H1 (cell line): ENCODE measurements around the gene ABHD8. TPM values are rescaled to one million over a fixed set of nuclear protein-coding genes. Genes with fewer than 3 reads are reported as not detected.

Experiments used
- CHD2 ChIP-seq: IDR thresholded peaks from 2 replicates; pipeline ENCODE4 v1.6.1; 2012; ENCODE audit warnings: low read length, improper control_type of control experiment
- EGR1 ChIP-seq: IDR thresholded peaks from 2 replicates; pipeline ENCODE4 v1.6.1; 2011; ENCODE audit warnings: low read depth, low read length, borderline replicate concordance
- GABPA ChIP-seq: IDR thresholded peaks from 2 replicates; pipeline ENCODE4 v1.6.1; 2011; ENCODE audit warnings: mild to moderate bottlenecking, low read length, moderate library complexity, borderline replicate concordance; ENCODE audit not compliant: insufficient read depth
- KDM5A ChIP-seq: fragments of 200-600 bp; IDR thresholded peaks from 2 replicates; pipeline ENCODE4 v1.7.1; 2012; ENCODE audit warnings: mild to moderate bottlenecking, low read length, inconsistent platforms, mixed read lengths
- POLR2AphosphoS5 ChIP-seq: IDR thresholded peaks from 2 replicates; pipeline ENCODE4 v1.6.1; 2011; ENCODE audit warnings: low read depth, low read length
- RXRA ChIP-seq: IDR thresholded peaks from 2 replicates; pipeline ENCODE4 v1.6.1; 2011; ENCODE audit warnings: low read depth, mild to moderate bottlenecking, low read length, moderate library complexity; ENCODE audit not compliant: insufficient read depth
- SAP30 ChIP-seq: fragments of 300-600 bp; sonication (generic); IDR thresholded peaks from 2 replicates; pipeline ENCODE4 v1.7.1; 2012; ENCODE audit warnings: low read length, moderate library complexity, mild to moderate bottlenecking, inconsistent platforms; ENCODE audit not compliant: insufficient read depth, insufficient replicate concordance
- SRF ChIP-seq: IDR thresholded peaks from 2 replicates; pipeline ENCODE4 v1.6.1; 2011; ENCODE audit warnings: mild to moderate bottlenecking, low read depth, low read length, moderate library complexity
- SUZ12 ChIP-seq: fragments of 200-600 bp; sonication (generic); IDR thresholded peaks from 2 replicates; pipeline ENCODE4 v1.6.1; 2012; ENCODE audit warnings: mild to moderate bottlenecking, inconsistent platforms, low read length, moderate library complexity, mixed read lengths
- polyA plus RNA-seq, 7 experiments: library from polyadenylated mRNA; depleted of rRNA in 3 of 7; stranded (reverse) in 5 of 7; unstranded in 2 of 7; fragments of >200 nt in 5 of 7; fragments of 200-250 nt in 2 of 7; gene quantifications; 1 replicate in 5 of 7; 2 replicates in 1 of 7; 4 replicates in 1 of 7; pipeline versions ENCODE4 v1.2.1 to v1.2.3, GENCODE V29; 2011 to 2013; ENCODE audit warnings: missing spikeins in 2 of 7, mixed read lengths in 2 of 7
- total RNA-seq: library from RNA; stranded (reverse); fragmentation: NEBNext Ultra II Directional; extraction: Animal tissue kit (Norgen Biotek cat#: 25700); gene quantifications from 2 replicates; pipeline ENCODE4 v1.2.1, GENCODE V29; 2021
- TF ChIP-seq, protein P1 (sequence below): fragments of 300-600 bp; sonication (generic); IDR thresholded peaks from 2 replicates; pipeline ENCODE4 v1.7.1; 2012; ENCODE audit warnings: low read length, moderate library complexity, mild to moderate bottlenecking, inconsistent platforms; ENCODE audit not compliant: insufficient replicate concordance

Gene ABHD8
- total and polyA plus RNA-seq, 2 of the 8 experiments (the other 6 are each of a cell fraction or from before 2014, with no cell fraction given), result 11.3 to 18.7 TPM

DNA sequence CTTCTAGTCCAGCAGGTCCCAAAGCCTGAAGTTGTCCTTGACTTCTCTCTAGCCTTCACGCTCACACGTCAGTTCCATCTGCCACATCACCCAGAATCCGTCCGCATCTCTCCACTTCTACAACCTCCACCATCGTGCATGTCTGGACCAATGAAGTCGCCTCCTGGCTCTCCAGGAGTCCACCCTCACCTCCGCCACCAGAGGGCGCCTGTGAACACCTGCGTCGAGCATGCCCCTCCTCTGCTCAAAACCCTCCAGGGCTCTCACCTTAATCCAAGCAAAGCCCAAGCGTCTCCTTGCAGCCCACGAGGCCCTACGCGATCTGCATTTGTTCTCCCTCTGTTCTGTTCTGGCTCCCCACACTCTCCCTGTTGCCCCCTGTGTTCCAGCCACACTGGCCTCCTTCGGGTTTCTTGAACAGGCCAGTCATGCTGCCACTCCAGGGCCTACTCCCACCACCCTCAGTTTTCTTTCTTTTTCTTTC, 42.3 kb downstream of the ABHD8 start (continued):
- TF ChIP-seq KDM5A (no peak), EGR1 (no peak), SRF (no peak), POLR2AphosphoS5 (peak; percentile 46; the same call in 1 of the 2 replicates), CHD2 (no peak), SUZ12 (no peak), RXRA (no peak), GABPA (no peak), SAP30 (no peak)
- TF ChIP-seq, protein P1, sequence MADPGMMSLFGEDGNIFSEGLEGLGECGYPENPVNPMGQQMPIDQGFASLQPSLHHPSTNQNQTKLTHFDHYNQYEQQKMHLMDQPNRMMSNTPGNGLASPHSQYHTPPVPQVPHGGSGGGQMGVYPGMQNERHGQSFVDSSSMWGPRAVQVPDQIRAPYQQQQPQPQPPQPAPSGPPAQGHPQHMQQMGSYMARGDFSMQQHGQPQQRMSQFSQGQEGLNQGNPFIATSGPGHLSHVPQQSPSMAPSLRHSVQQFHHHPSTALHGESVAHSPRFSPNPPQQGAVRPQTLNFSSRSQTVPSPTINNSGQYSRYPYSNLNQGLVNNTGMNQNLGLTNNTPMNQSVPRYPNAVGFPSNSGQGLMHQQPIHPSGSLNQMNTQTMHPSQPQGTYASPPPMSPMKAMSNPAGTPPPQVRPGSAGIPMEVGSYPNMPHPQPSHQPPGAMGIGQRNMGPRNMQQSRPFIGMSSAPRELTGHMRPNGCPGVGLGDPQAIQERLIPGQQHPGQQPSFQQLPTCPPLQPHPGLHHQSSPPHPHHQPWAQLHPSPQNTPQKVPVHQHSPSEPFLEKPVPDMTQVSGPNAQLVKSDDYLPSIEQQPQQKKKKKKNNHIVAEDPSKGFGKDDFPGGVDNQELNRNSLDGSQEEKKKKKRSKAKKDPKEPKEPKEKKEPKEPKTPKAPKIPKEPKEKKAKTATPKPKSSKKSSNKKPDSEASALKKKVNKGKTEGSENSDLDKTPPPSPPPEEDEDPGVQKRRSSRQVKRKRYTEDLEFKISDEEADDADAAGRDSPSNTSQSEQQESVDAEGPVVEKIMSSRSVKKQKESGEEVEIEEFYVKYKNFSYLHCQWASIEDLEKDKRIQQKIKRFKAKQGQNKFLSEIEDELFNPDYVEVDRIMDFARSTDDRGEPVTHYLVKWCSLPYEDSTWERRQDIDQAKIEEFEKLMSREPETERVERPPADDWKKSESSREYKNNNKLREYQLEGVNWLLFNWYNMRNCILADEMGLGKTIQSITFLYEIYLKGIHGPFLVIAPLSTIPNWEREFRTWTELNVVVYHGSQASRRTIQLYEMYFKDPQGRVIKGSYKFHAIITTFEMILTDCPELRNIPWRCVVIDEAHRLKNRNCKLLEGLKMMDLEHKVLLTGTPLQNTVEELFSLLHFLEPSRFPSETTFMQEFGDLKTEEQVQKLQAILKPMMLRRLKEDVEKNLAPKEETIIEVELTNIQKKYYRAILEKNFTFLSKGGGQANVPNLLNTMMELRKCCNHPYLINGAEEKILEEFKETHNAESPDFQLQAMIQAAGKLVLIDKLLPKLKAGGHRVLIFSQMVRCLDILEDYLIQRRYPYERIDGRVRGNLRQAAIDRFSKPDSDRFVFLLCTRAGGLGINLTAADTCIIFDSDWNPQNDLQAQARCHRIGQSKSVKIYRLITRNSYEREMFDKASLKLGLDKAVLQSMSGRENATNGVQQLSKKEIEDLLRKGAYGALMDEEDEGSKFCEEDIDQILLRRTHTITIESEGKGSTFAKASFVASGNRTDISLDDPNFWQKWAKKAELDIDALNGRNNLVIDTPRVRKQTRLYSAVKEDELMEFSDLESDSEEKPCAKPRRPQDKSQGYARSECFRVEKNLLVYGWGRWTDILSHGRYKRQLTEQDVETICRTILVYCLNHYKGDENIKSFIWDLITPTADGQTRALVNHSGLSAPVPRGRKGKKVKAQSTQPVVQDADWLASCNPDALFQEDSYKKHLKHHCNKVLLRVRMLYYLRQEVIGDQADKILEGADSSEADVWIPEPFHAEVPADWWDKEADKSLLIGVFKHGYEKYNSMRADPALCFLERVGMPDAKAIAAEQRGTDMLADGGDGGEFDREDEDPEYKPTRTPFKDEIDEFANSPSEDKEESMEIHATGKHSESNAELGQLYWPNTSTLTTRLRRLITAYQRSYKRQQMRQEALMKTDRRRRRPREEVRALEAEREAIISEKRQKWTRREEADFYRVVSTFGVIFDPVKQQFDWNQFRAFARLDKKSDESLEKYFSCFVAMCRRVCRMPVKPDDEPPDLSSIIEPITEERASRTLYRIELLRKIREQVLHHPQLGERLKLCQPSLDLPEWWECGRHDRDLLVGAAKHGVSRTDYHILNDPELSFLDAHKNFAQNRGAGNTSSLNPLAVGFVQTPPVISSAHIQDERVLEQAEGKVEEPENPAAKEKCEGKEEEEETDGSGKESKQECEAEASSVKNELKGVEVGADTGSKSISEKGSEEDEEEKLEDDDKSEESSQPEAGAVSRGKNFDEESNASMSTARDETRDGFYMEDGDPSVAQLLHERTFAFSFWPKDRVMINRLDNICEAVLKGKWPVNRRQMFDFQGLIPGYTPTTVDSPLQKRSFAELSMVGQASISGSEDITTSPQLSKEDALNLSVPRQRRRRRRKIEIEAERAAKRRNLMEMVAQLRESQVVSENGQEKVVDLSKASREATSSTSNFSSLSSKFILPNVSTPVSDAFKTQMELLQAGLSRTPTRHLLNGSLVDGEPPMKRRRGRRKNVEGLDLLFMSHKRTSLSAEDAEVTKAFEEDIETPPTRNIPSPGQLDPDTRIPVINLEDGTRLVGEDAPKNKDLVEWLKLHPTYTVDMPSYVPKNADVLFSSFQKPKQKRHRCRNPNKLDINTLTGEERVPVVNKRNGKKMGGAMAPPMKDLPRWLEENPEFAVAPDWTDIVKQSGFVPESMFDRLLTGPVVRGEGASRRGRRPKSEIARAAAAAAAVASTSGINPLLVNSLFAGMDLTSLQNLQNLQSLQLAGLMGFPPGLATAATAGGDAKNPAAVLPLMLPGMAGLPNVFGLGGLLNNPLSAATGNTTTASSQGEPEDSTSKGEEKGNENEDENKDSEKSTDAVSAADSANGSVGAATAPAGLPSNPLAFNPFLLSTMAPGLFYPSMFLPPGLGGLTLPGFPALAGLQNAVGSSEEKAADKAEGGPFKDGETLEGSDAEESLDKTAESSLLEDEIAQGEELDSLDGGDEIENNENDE, result no peak
